Neural cell (in vitro differentiated cells): ENCODE data around the gene CRYGC.

Experiments used
- CTCF ChIP-seq: fragments of 450-650 bp; IDR thresholded peaks from 2 replicates; pipeline ENCODE4 v1.5.1; 2014; ENCODE audit warnings: antibody characterized with exemption, mild to moderate bottlenecking, moderate library complexity; ENCODE audit not compliant: poor library complexity, severe bottlenecking
- TAF1 ChIP-seq: IDR thresholded peaks from 2 replicates; pipeline ENCODE4 v1.6.1; 2012; ENCODE audit warnings: low read depth

DNA sequence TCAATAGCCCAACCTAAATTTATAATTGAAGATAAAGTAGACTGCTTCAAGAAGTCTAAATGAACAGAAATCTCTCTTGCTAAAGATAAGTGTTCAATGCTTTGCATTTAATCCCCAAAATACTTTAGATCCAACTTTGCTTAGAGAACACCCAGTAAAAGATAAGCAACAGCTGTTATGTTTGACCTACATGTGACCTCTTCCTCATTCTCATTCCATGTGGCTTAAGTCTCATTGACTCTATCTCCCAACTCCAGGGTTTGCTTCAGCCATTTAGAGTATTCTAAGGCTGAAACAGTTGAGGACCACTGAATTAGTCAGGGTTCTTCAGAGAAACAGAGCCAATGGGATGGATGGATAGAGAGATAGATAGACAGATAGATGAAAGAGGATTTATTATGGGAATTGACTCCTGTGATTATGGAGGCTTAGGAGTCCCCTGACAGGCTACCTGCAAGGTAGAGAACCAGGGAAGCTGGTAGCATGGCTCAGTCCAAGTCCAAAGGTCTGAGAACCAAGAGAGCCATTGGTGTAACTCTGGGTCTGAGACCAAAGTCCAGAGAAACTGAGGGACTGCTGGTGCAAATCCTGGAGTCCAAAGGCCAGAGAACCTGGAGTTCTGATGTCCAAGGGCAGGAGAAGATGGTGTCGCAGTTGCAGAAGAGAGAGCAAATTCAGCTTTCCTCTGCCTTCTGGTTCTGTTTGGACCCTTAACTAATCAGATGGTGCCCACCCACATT, 37.4 kb downstream of the CRYGC start:
- TF ChIP-seq CTCF: no peak
- no peak for TF ChIP-seq TAF1
